Thyroid gland (tissue), 4 donors: ENCODE measurements around the gene LHX6.

ENCODE experiments used
- CTCF ChIP-seq, 6 experiments: fragments of 200-600 bp in 3 of 6; fragments of 450-650 bp in 3 of 6; sonication (generic) in 3 of 6; IDR thresholded peaks; one replicate each; pipeline ENCODE4 v1.5.1; 2016 to 2019; ENCODE audit warnings: antibody characterized with exemption in 6 of 6, mild to moderate bottlenecking in 2 of 6, inconsistent platforms in 1 of 6, moderate library complexity in 1 of 6
- POLR2A ChIP-seq, 2 donors: fragments of 450-650 bp; IDR thresholded peaks; one replicate each; pipeline ENCODE4 v1.6.1; 2017; ENCODE audit warnings: antibody characterized with exemption in 2 of 2, mild to moderate bottlenecking in 2 of 2, moderate library complexity in 1 of 2

- TF ChIP-seq CTCF (IDR thresholded peaks at IDR 0.05) (no peak), POLR2A (IDR thresholded peaks at IDR 0.05) (no peak)
These were observed 24.3 kb downstream of the LHX6 start for GRCh38 chr9:122204491-122204890.
